A549 (cell line): ENCODE results near the gene SLC35F3. TPM values are rescaled to one million over a fixed set of nuclear protein-coding genes. Genes with fewer than 3 reads are reported as not detected.

Experiments
- ATAC-seq, 2 experiments: fragments of 200-7000 bp in 1 of 2; fragments of >200 bp in 1 of 2; cut with Nextera tagmentation in 1 of 2; cut with Tn5 transposase in 1 of 2; 3 replicates each; pipeline versions ENCODE4 v1.8.0 to v1.9.1; 2018 to 2020; ENCODE audit warnings: mild to moderate bottlenecking in 1 of 2, moderate library complexity in 1 of 2
- CTCF ChIA-PET: fragments of 300-600 bp; sonication (Branson Sonifier 250); formaldehyde crosslinking; extraction: SDS; loops from one replicate; lab custom pipeline; 2021; ENCODE audit warnings: antibody characterized with exemption, inconsistent platforms; lab: Yijun Ruan, JAX
- POLR2A ChIA-PET: fragments of 350-600 bp; formaldehyde crosslinking; extraction: SDS; loops from one replicate; lab custom pipeline; 2021; ENCODE audit warnings: antibody characterized with exemption, inconsistent platforms; lab: Yijun Ruan, JAX
- DNase-seq, 2 experiments: peaks; one replicate each; pipeline versions ENCODE4 v3.0.0 to v3.0.0-alpha.2; 2011 to 2016; ENCODE audit warnings: low read depth in 1 of 2, low spot score in 1 of 2
- FAIRE-seq: peaks from 2 replicates; lab custom pipeline; 2011; peaks lifted over from hg19 to GRCh38; lab: Jason Lieb, UNC
- H3K27ac ChIP-seq, 2 experiments: fragments of >200 bp; sonication (Bioruptor Twin); formaldehyde crosslinking; 3 replicates each; pipeline ENCODE4 v1.5.1; 2016 to 2017
- H3K4me1 ChIP-seq: fragments of >200 bp; sonication (Bioruptor Twin); formaldehyde crosslinking; 3 replicates; pipeline ENCODE4 v1.6.1; 2016
- H3K4me2 ChIP-seq: fragments of >200 bp; sonication (Bioruptor Twin); formaldehyde crosslinking; 3 replicates; pipeline ENCODE4 v1.6.1; 2016
- H3K4me3 ChIP-seq: fragments of >200 bp; sonication (Bioruptor Twin); formaldehyde crosslinking; 3 replicates; pipeline ENCODE4 v1.5.1; 2016
- H3K9me3 ChIP-seq: fragments of >200 bp; sonication (Bioruptor Twin); formaldehyde crosslinking; 3 replicates; pipeline ENCODE4 v1.6.1; 2016
- BCL3 ChIP-seq: fragments of >200 bp; sonication (Bioruptor Twin); formaldehyde crosslinking; IDR thresholded peaks from 3 replicates; pipeline ENCODE4 v1.6.1; 2016
- BHLHE40 ChIP-seq: IDR thresholded peaks from 2 replicates; pipeline ENCODE4 v1.6.1; 2012; ENCODE audit warnings: low read depth, low read length, inconsistent platforms
- CHD2 ChIP-seq: fragments of 150-350 bp; IDR thresholded peaks from 2 replicates; pipeline ENCODE4 v1.6.1; 2014; ENCODE audit warnings: low read length; ENCODE audit not compliant: partially characterized antibody
- CHD4 ChIP-seq: fragments of 200-600 bp; sonication (generic); IDR thresholded peaks from 2 replicates; pipeline ENCODE4 v1.6.1; 2016; ENCODE audit warnings: antibody characterized with exemption, mild to moderate bottlenecking, borderline replicate concordance
- E2F6 ChIP-seq: IDR thresholded peaks from 2 replicates; pipeline ENCODE4 v1.6.1; 2012; ENCODE audit warnings: low read depth, borderline replicate concordance
- EHF ChIP-seq: fragments of 250-450 bp; sonication (Bioruptor Pico); IDR thresholded peaks from 2 replicates; pipeline ENCODE4 v1.5.0; 2020; ENCODE audit warnings: mild to moderate bottlenecking
- ELK1 ChIP-seq: fragments of 150-350 bp; IDR thresholded peaks from 2 replicates; pipeline ENCODE4 v1.6.1; 2014; ENCODE audit warnings: low read depth, mild to moderate bottlenecking, low read length
- EP300 ChIP-seq, 2 experiments: fragments of >200 bp; sonication (Bioruptor Twin); formaldehyde crosslinking; IDR thresholded peaks; 2 replicates in 1 of 2; 3 replicates in 1 of 2; pipeline ENCODE4 v1.6.1; 2016 to 2017
- ESRRA ChIP-seq: fragments of 150-350 bp; IDR thresholded peaks from 2 replicates; pipeline ENCODE4 v1.6.1; 2014; ENCODE audit warnings: mild to moderate bottlenecking, low read length, borderline replicate concordance
- FOSL2 ChIP-seq, 2 experiments: fragments of 450-650 bp in 1 of 2; fragments of >200 bp in 1 of 2; sonication (Bioruptor Twin) in 1 of 2; formaldehyde crosslinking; IDR thresholded peaks; 2 replicates each; pipeline versions ENCODE4 v1.5.0 to v1.6.1; 2016 to 2020; ENCODE audit warnings: mild to moderate bottlenecking in 1 of 2, moderate library complexity in 1 of 2
- GATA3 ChIP-seq: IDR thresholded peaks from 2 replicates; pipeline ENCODE4 v1.6.1; 2012; ENCODE audit warnings: borderline replicate concordance
- HES2 ChIP-seq: fragments of >200 bp; sonication (Bioruptor Twin); formaldehyde crosslinking; IDR thresholded peaks from 2 replicates; pipeline ENCODE4 v1.6.1; 2016
- HEYL ChIP-seq: fragments of 250-450 bp; sonication (Bioruptor Pico); IDR thresholded peaks from 2 replicates; pipeline ENCODE4 v1.8.0; 2021; ENCODE audit warnings: mild to moderate bottlenecking, moderate library complexity
- HOXA7 ChIP-seq: fragments of 250-450 bp; sonication (Bioruptor Pico); IDR thresholded peaks from 2 replicates; pipeline ENCODE4 v1.5.0; 2020; ENCODE audit warnings: mild to moderate bottlenecking, moderate library complexity
- HOXB13 ChIP-seq: fragments of 250-450 bp; sonication (Bioruptor Pico); IDR thresholded peaks from 2 replicates; pipeline ENCODE4 v1.5.0; 2020; ENCODE audit warnings: low read depth, mild to moderate bottlenecking, moderate library complexity
- JUN ChIP-seq, 2 experiments: fragments of >200 bp; sonication (Bioruptor Twin); formaldehyde crosslinking; IDR thresholded peaks; 2 replicates in 1 of 2; 3 replicates in 1 of 2; pipeline ENCODE4 v1.6.1; 2016 to 2017
- JUNB ChIP-seq: fragments of >200 bp; sonication (Bioruptor Twin); formaldehyde crosslinking; IDR thresholded peaks from 2 replicates; pipeline ENCODE4 v1.6.1; 2016
- KDM5A ChIP-seq: fragments of 200-600 bp; sonication (generic); IDR thresholded peaks from 2 replicates; pipeline ENCODE4 v1.6.1; 2016; ENCODE audit warnings: antibody characterized with exemption, mild to moderate bottlenecking
- MAFK ChIP-seq: fragments of 450-650 bp; IDR thresholded peaks from 2 replicates; pipeline ENCODE4 v1.6.1; 2014; ENCODE audit not compliant: partially characterized antibody
- NFE2L2 ChIP-seq: fragments of 150-350 bp; conservative IDR thresholded peaks from 2 replicates; pipeline ENCODE4 v1.6.1; 2014; ENCODE audit warnings: low read length
- NR3C1 ChIP-seq: fragments of >200 bp; sonication (Bioruptor Twin); formaldehyde crosslinking; IDR thresholded peaks from 3 replicates; pipeline ENCODE4 v1.6.1; 2017
- PHF8 ChIP-seq: fragments of 200-600 bp; sonication (generic); IDR thresholded peaks from 2 replicates; pipeline ENCODE4 v1.6.1; 2016; ENCODE audit warnings: low read depth, mild to moderate bottlenecking, antibody characterized with exemption, moderate library complexity, borderline replicate concordance
- POLR2AphosphoS2 ChIP-seq: conservative IDR thresholded peaks from 2 replicates; pipeline ENCODE4 v1.6.1; 2012; ENCODE audit warnings: low read length, improper control_type of control experiment, inconsistent platforms
- RAD21 ChIP-seq, 2 experiments: fragments of >200 bp in 1 of 2; sonication (Bioruptor Twin) in 1 of 2; formaldehyde crosslinking in 1 of 2; IDR thresholded peaks in 1 of 2; conservative IDR thresholded peaks in 1 of 2; 2 replicates in 1 of 2; 3 replicates in 1 of 2; pipeline ENCODE4 v1.6.1; 2012 to 2018; ENCODE audit warnings: inconsistent platforms in 1 of 2
- RARB ChIP-seq: fragments of 250-450 bp; sonication (Bioruptor Pico); IDR thresholded peaks from 2 replicates; pipeline ENCODE4 v1.8.0; 2021; ENCODE audit warnings: mild to moderate bottlenecking, moderate library complexity
- RFX5 ChIP-seq: fragments of 450-650 bp; IDR thresholded peaks from 2 replicates; pipeline ENCODE4 v1.7.1; 2014; ENCODE audit warnings: antibody characterized with exemption, mild to moderate bottlenecking, moderate library complexity
- USF2 ChIP-seq: fragments of 450-650 bp; IDR thresholded peaks from 2 replicates; pipeline ENCODE4 v1.6.1; 2014; ENCODE audit warnings: antibody characterized with exemption
- ZFP36 ChIP-seq: fragments of 450-650 bp; IDR thresholded peaks from 2 replicates; pipeline ENCODE4 v1.6.1; 2014; ENCODE audit warnings: borderline replicate concordance; ENCODE audit not compliant: partially characterized antibody
- ZNF302 ChIP-seq: fragments of 250-450 bp; sonication (Bioruptor Pico); IDR thresholded peaks from 2 replicates; pipeline ENCODE4 v1.9.0; 2021; ENCODE audit warnings: inconsistent platforms, mild to moderate bottlenecking, moderate library complexity
- WGBS: methylation state at CpG from one replicate; pipeline ENCODE4 v1.1.6; 2017; ENCODE audit errors: missing lambda C conversion rate; 5-methylcytosine and 5-hydroxymethylcytosine counted together
- polyA plus RNA-seq, 4 experiments: library from polyadenylated mRNA; depleted of rRNA in 3 of 4; stranded (reverse); fragments of >200 nt; fragmentation: RNase III in 1 of 4; extraction: RNeasy Plus Mini Kit Qiagen cat#74134 plus additional on column Dnase treatment in 1 of 4; gene quantifications; 2 replicates in 3 of 4; 3 replicates in 1 of 4; pipeline ENCODE4 v1.2.3, GENCODE V29; 2011 to 2017
- TF ChIP-seq, protein P1 (sequence below): fragments of 250-450 bp; sonication (Bioruptor Pico); IDR thresholded peaks from 2 replicates; pipeline ENCODE4 v1.5.0; 2021; ENCODE audit warnings: mild to moderate bottlenecking, moderate library complexity, borderline replicate concordance
- TF ChIP-seq, protein P2 (sequence below): IDR thresholded peaks from 2 replicates; pipeline ENCODE4 v1.6.1; 2012

SLC35F3 gene
- polyA plus RNA-seq, 2 of the 4 experiments (the other 2 are of a cell fraction) = 5.5 to 7.8 TPM

DNA sequence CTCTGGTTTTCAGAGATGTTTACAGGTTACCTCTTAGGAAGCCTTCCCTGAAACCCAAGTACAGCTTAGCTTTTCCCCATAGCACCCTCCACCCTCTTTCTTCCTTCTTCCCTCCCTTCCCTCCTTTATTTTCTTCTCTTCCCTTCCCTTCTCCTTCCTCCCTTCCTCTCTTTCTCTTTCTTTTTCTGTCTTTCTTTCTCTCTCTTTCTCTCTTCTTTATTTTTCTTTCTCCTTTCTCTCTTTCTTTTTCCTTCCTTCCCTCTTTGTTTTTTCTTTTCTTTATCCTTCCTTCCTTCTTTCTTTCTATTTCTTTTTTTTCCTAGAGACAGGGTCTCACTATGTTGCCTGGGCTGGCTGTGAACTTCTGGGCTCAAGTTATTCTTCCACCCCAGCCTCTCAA is 231.6 kb downstream of the SLC35F3 start:
- H3K4me2 ChIP-seq = no peak overlapping the region
- H3K27ac ChIP-seq = peak overlapping the region; percentile 19 to 88; a peak in 5 of 6 replicates
- DNase-seq (no peak), FAIRE-seq (no peak), ATAC-seq (no peak)
- H3K4me1 ChIP-seq = peaks cover 42% of the 10 kb centered on the region
- no peaks in the 10 kb centered on the region for H3K9me3 ChIP-seq
- H3K4me3 ChIP-seq = no peak overlapping the region
- no peak for TF ChIP-seq HEYL (CRISPR knock-in tag)
- TF ChIP-seq E2F6 = no peak
- TF ChIP-seq RARB = no peak
- TF ChIP-seq POLR2AphosphoS2 = no peak
- TF ChIP-seq RAD21 (conservative IDR thresholded peaks at IDR 0.05 in 1 of 2, IDR thresholded peaks at IDR 0.05 in 1 of 2) = no peak
- no peak for TF ChIP-seq USF2
- TF ChIP-seq BHLHE40 = no peak
- TF ChIP-seq EHF (CRISPR knock-in tag) = no peak
- TF ChIP-seq, protein P1, sequence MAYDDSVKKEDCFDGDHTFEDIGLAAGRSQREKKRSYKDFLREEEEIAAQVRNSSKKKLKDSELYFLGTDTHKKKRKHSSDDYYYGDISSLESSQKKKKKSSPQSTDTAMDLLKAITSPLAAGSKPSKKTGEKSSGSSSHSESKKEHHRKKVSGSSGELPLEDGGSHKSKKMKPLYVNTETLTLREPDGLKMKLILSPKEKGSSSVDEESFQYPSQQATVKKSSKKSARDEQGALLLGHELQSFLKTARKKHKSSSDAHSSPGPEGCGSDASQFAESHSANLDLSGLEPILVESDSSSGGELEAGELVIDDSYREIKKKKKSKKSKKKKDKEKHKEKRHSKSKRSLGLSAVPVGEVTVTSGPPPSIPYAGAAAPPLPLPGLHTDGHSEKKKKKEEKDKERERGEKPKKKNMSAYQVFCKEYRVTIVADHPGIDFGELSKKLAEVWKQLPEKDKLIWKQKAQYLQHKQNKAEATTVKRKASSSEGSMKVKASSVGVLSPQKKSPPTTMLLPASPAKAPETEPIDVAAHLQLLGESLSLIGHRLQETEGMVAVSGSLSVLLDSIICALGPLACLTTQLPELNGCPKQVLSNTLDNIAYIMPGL (CRISPR knock-in tag) = no peak
- no peak for TF ChIP-seq ELK1
- TF ChIP-seq ESRRA = no peak
- TF ChIP-seq BCL3 = no peak
- no peak for TF ChIP-seq EP300 (IDR thresholded peaks at IDR 0.05)
- TF ChIP-seq HOXA7 (CRISPR knock-in tag) = no peak
- no peak for TF ChIP-seq HES2
- TF ChIP-seq KDM5A = no peak
- POLR2A ChIA-PET = no interaction called here
- CTCF ChIA-PET = interaction anchor here (0.6 to 4.5 kb wide), 6 partner anchors 11 to 649 kb away, joined by 3 to 25 read pairs (median 4); no protein-coding TSS in a partner anchor

GRCh38 chr1:234139966-234140365 is 235.5 kb downstream of the SLC35F3 start:
- 9% methylated on average over 6 of the region's 6 CpGs for WGBS
- Histone ChIP-seq H3K4me3 (peak overlapping the region; percentile 10; the same call in 2 of the 3 replicates), H3K9me3 (peaks cover 11% of the 10 kb centered on the region; the same call in 2 of the 3 replicates), H3K27ac (peak overlapping the region; percentile 88 to 90), H3K4me1 (peaks cover 30% of the 10 kb centered on the region), H3K4me2 (peak overlapping the region; percentile 67)
- FAIRE-seq (no peak), DNase-seq (peak; percentile 81 to 93), ATAC-seq (peak; percentile 97 to 98)
- ChIA-PET POLR2A (interaction anchor here (1.5 kb wide), 1 partner anchor 170 kb away, joined by 5 read pairs; no protein-coding TSS in a partner anchor), CTCF (interaction anchor here (1.2 kb wide), 1 partner anchor 173 kb away, joined by 3 read pairs; no protein-coding TSS in a partner anchor)
- peak; percentile 90 for TF ChIP-seq JUNB
- TF ChIP-seq RFX5 = no peak
- TF ChIP-seq CHD2 = no peak
- TF ChIP-seq EP300 (IDR thresholded peaks at IDR 0.05) = peak; percentile 81 to 85; a peak in 4 of 5 replicates
- no peak for TF ChIP-seq KDM5A
- no peak for TF ChIP-seq RAD21 (conservative IDR thresholded peaks at IDR 0.05 in 1 of 2, IDR thresholded peaks at IDR 0.05 in 1 of 2)
- no peak for TF ChIP-seq NFE2L2
- no peak for TF ChIP-seq MAFK
- TF ChIP-seq, protein P2, sequence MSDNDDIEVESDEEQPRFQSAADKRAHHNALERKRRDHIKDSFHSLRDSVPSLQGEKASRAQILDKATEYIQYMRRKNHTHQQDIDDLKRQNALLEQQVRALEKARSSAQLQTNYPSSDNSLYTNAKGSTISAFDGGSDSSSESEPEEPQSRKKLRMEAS = peak; percentile 43; the same call in 1 of the 2 replicates
- no peak for TF ChIP-seq ZNF302
- TF ChIP-seq HOXB13 (CRISPR knock-in tag) = no peak
- no peak for TF ChIP-seq CHD4
- TF ChIP-seq GATA3 = peak; percentile 94
- TF ChIP-seq ZFP36 = no peak
- TF ChIP-seq PHF8 = no peak
- TF ChIP-seq FOSL2 (IDR thresholded peaks at IDR 0.05) = peak; percentile 90
- TF ChIP-seq FOSL2 (CRISPR knock-in tag; IDR thresholded peaks at IDR 0.05) = peak; percentile 88
- TF ChIP-seq ESRRA = no peak
- peak in 1 of 2 experiments; percentile 70; a peak in 4 of 5 replicates for TF ChIP-seq JUN (IDR thresholded peaks at IDR 0.05)
- no peak for TF ChIP-seq BCL3
- TF ChIP-seq NR3C1 = no peak
